ENCODE data around the gene ETV7.

ETV7 gene

GRCh38 chr6:36386495-36387439 lies 702 bp downstream of the ETV7 start:
- POLR2A ChIA-PET, result no interaction called here
- no peak for DNase-seq (ENCODE audit: extremely low spot score)
- CTCF ChIA-PET, result no interaction called here
- no peak for TF ChIP-seq ARNT (IDR thresholded peaks at IDR 0.05)
- TF ChIP-seq SP1 (IDR thresholded peaks at IDR 0.05), result no peak
- TF ChIP-seq SUZ12 (IDR thresholded peaks at IDR 0.05), result no peak
- no peak for TF ChIP-seq HDGF (IDR thresholded peaks at IDR 0.05; ENCODE audit: borderline replicate concordance)
- TF ChIP-seq ELF4 (IDR thresholded peaks at IDR 0.05), result no peak
- TF ChIP-seq L3MBTL2 (conservative IDR thresholded peaks at IDR 0.05), result no peak
- no peak for TF ChIP-seq TARDBP (IDR thresholded peaks at IDR 0.05)
- no peak for TF ChIP-seq CTBP1 (IDR thresholded peaks at IDR 0.05; ENCODE audit: borderline replicate concordance)
- no peak for TF ChIP-seq LEF1 (IDR thresholded peaks at IDR 0.05; ENCODE audit: borderline replicate concordance)
- no peak for TF ChIP-seq FOXK2 (IDR thresholded peaks at IDR 0.05)
- no peak for TF ChIP-seq PKNOX1 (IDR thresholded peaks at IDR 0.05)
- TF ChIP-seq NFRKB (IDR thresholded peaks at IDR 0.05), result no peak
- TF ChIP-seq FOXA1 (IDR thresholded peaks at IDR 0.05), result no peak
- no peak for TF ChIP-seq ZNF384 (IDR thresholded peaks at IDR 0.05)
- no peak for TF ChIP-seq BHLHE40 (IDR thresholded peaks at IDR 0.05; ENCODE audit: borderline replicate concordance)
- TF ChIP-seq FOXM1 (IDR thresholded peaks at IDR 0.05; ENCODE audit: borderline replicate concordance), result no peak

- ChIA-PET POLR2A (no interaction called here), CTCF (no interaction called here)
Measured at GRCh38 chr6:36384095-36384494, 3.4 kb downstream of the ETV7 start.

GRCh38 chr6:36383606-36384005 lies 3.9 kb downstream of the ETV7 start:
- TF ChIP-seq BHLHE40 (IDR thresholded peaks at IDR 0.05; ENCODE audit: borderline replicate concordance), result no peak
- TF ChIP-seq ELF4 (IDR thresholded peaks at IDR 0.05), result no peak
- TF ChIP-seq TARDBP (IDR thresholded peaks at IDR 0.05), result no peak
- TF ChIP-seq LEF1 (IDR thresholded peaks at IDR 0.05; ENCODE audit: borderline replicate concordance), result no peak
- no peak for TF ChIP-seq HDGF (IDR thresholded peaks at IDR 0.05; ENCODE audit: borderline replicate concordance)
- TF ChIP-seq SP1 (IDR thresholded peaks at IDR 0.05), result no peak
- no peak for TF ChIP-seq CTBP1 (IDR thresholded peaks at IDR 0.05; ENCODE audit: borderline replicate concordance)
- no peak for DNase-seq (ENCODE audit: extremely low spot score)
- POLR2A ChIA-PET, result no interaction called here
- CTCF ChIA-PET, result no interaction called here

More at GRCh38 chr6:36384095-36384494, 3.4 kb downstream of the ETV7 start:
- TF ChIP-seq ELF4 (IDR thresholded peaks at IDR 0.05) (no peak), NFRKB (IDR thresholded peaks at IDR 0.05) (no peak), L3MBTL2 (conservative IDR thresholded peaks at IDR 0.05) (no peak)
- DNase-seq (ENCODE audit: extremely low spot score), result no peak

- ChIA-PET CTCF (no interaction called here), POLR2A (no interaction called here)
- TF ChIP-seq FOXM1 (IDR thresholded peaks at IDR 0.05; ENCODE audit: borderline replicate concordance), result no peak
- no peak for TF ChIP-seq ARNT (IDR thresholded peaks at IDR 0.05)
- no peak for TF ChIP-seq LEF1 (IDR thresholded peaks at IDR 0.05; ENCODE audit: borderline replicate concordance)
- no peak for TF ChIP-seq SUZ12 (IDR thresholded peaks at IDR 0.05)
- TF ChIP-seq FOXA1 (IDR thresholded peaks at IDR 0.05), result no peak
- TF ChIP-seq FOXK2 (IDR thresholded peaks at IDR 0.05), result no peak
- TF ChIP-seq BHLHE40 (IDR thresholded peaks at IDR 0.05; ENCODE audit: borderline replicate concordance), result no peak
- no peak for TF ChIP-seq ZNF384 (IDR thresholded peaks at IDR 0.05)
- no peak for TF ChIP-seq HDGF (IDR thresholded peaks at IDR 0.05; ENCODE audit: borderline replicate concordance)
- TF ChIP-seq TARDBP (IDR thresholded peaks at IDR 0.05), result no peak
- TF ChIP-seq PKNOX1 (IDR thresholded peaks at IDR 0.05), result no peak
- TF ChIP-seq NFRKB (IDR thresholded peaks at IDR 0.05), result no peak
- no peak for TF ChIP-seq SP1 (IDR thresholded peaks at IDR 0.05)
- DNase-seq (ENCODE audit: extremely low spot score), result no peak
Measured at GRCh38 chr6:36382976-36383375, 4.5 kb downstream of the ETV7 start.

- no peak for TF ChIP-seq TARDBP (IDR thresholded peaks at IDR 0.05)
- TF ChIP-seq CTBP1 (IDR thresholded peaks at IDR 0.05; ENCODE audit: borderline replicate concordance), result no peak
- TF ChIP-seq ZNF384 (IDR thresholded peaks at IDR 0.05), result no peak
- TF ChIP-seq FOXM1 (IDR thresholded peaks at IDR 0.05; ENCODE audit: borderline replicate concordance), result no peak
- TF ChIP-seq L3MBTL2 (conservative IDR thresholded peaks at IDR 0.05), result no peak
- TF ChIP-seq NFRKB (IDR thresholded peaks at IDR 0.05), result no peak
- no peak for TF ChIP-seq SUZ12 (IDR thresholded peaks at IDR 0.05)
- no peak for TF ChIP-seq BHLHE40 (IDR thresholded peaks at IDR 0.05; ENCODE audit: borderline replicate concordance)
- TF ChIP-seq HDGF (IDR thresholded peaks at IDR 0.05; ENCODE audit: borderline replicate concordance), result no peak
- TF ChIP-seq FOXA1 (IDR thresholded peaks at IDR 0.05), result no peak
- no peak for TF ChIP-seq FOXK2 (IDR thresholded peaks at IDR 0.05)
- TF ChIP-seq ELF4 (IDR thresholded peaks at IDR 0.05), result no peak
- POLR2A ChIA-PET, result no interaction called here
- CTCF ChIA-PET, result no interaction called here
- DNase-seq (ENCODE audit: extremely low spot score), result no peak
Measured at GRCh38 chr6:36381502-36382389, 5.7 kb downstream of the ETV7 start.

GRCh38 chr6:36380166-36380565 lies 7.3 kb downstream of the ETV7 start:
- CTCF ChIA-PET, result no interaction called here

More at GRCh38 chr6:36380166-36380565, 7.3 kb downstream of the ETV7 start:
- DNase-seq (ENCODE audit: extremely low spot score), result no peak
- TF ChIP-seq FOXA1 (IDR thresholded peaks at IDR 0.05) (no peak), SP1 (IDR thresholded peaks at IDR 0.05) (no peak), BHLHE40 (IDR thresholded peaks at IDR 0.05; ENCODE audit: borderline replicate concordance) (no peak)
- POLR2A ChIA-PET, result no interaction called here

All from HEK293T (cell line).